Forelimb muscle (tissue), 1 donor: ENCODE results near the gene SPG7. TPM values are rescaled to one million over a fixed set of nuclear protein-coding genes. Genes with fewer than 3 reads are reported as not detected.
"Not testable (repeated sequence)": the region's sequence is repeated elsewhere in the genome, so short reads cannot be mapped to it uniquely, and the experiment has no call there.

Experiments
- DNase-seq: peaks from one replicate; pipeline ENCODE4 v3.0.0-alpha.2; 2013; ENCODE audit warnings: low read depth
- polyA plus RNA-seq: library from polyadenylated mRNA; unstranded; fragments of 120-200 nt; gene quantifications from one replicate; pipeline ENCODE4 v1.2.1, GENCODE V29; 2013; ENCODE audit not compliant: insufficient read length

SPG7 gene
- polyA plus RNA-seq = 67.1 TPM

DNA sequence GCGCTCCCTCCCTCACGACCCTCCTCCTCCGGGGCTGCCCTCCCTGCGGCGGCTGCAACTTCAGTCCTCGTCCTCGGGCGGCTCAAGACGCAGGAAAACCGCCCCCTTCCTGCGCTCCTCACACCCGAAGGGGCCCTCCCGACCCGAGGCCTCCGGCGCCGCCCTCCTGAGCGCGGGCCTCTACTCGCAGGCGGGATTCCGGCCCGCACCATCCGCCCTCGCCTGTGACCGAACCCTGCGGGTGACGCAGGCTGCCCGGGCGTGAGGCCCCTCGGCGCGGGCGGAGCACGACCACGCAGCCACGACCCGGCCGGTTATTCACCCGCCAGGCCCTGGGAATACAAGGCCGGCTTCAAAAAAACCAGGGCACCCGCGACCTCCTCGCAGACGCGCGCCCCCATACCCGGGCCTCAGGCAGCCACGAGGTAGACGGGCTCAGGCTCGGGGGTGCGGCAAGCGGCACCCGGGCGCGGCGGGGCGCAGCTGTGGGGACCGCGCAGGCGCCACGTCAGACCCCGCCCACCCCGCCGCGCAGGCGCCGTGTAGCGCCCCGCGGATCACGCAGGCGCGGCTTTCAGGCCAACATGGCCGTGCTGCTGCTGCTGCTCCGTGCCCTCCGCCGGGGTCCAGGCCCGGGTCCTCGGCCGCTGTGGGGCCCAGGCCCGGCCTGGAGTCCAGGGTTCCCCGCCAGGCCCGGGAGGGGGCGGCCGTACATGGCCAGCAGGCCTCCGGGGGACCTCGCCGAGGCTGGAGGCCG is at the start of gene SPG7:
Gene SPG7 (plus strand): TSS at position 570 of the 757 bp plus-strand sequence. CDS start 15 bp downstream, at position 585.
- DNase-seq = no peak

DNA sequence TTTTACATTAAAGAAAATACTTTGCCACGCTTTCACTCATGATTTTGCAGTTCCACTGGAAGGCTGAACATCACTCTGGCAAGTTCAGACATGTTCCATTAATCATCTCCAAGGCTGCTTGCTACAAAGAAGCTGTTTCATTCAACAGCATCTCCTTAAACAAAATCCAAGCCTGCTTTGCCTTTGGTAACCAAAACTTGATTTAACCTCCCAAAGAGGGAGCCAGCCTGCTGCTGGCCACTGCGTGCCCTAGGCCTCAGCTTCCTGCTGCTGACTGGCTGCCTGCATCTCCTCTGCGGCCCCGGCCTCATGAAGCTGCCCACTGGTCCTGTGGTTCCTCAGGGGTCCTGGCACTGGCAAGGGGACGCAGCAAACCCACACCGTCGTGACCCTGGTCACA is 49.7 kb upstream of the SPG7 start:
- no peak for DNase-seq

DNA sequence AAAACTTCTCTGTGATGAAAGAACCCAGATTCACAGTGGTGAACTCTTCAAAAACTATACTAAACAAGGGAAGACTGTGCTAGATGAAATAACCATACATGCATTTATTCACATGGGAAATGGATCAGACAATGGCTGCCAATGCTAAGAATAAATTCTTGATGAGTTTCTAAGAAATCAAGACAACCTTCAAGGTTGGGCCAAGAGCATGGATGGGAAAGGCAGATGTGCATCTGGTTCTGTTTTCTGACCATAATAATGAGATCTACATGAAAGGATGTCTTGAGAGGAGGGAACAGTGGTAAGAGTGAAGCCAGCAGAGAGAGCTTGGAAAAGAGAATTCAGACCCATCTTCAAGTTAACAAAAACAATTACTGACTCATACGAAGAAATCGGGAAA is 49.2 kb upstream of the SPG7 start:
- DNase-seq = peak; percentile 53

DNA sequence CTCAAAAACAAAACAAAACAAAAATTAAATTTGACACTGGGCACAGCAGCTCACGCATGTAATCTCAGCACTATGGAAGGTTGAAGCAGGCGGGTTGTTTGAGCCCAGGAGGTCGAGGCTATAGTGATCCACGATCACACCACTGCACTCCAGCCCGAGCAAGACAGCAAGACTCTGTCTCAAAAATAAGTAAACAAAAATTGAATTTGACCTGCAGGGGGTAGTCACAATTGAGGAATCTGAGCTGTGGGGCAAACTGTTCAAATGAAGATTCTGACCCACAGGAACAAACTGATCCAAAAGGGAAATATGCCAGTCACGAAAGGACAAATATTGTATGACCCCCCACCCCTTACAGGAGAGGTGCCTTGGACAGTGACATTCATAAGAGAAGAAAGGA is 47.6 kb upstream of the SPG7 start:
- no peak for DNase-seq

DNA sequence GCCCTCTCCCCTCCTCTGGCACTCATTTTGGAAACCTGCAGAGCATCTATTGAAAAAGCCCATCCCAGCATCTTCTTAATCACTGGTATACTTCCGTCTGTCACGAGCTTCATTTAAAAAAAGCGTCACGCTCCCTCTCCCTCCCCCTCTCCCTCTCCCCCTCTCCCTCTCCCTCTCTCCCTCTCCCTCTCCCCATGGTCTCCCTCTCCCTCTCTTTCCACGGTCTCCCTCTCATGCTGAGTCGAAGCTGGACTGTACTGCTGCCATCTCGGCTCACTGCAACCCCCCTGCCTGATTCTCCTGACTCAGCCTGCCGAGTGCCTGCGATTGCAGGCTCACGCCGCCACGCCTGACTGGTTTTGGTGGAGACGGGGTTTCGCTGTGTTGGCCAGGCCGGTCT is 46.3 kb upstream of the SPG7 start:
- not testable (repeated sequence) for DNase-seq

DNA sequence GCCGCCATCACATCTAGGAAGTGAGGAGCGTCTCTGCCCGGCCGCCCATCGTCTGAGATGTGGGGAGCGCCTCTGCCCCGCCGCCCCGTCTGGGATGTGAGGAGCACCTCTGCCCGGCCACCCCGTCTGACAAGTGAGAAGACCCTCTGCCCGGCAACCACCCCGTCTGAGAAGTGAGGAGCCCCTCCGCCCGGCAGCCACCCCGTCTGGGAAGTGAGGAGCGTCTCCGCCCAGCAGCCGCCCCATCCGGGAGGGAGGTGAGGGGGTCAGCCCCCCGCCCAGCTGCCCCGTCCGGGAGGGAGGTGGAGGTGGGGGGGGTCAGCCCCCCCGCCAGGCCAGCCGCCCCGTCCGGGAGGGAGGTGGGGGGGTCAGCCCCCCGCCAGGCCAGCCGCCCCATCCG is 45.6 kb upstream of the SPG7 start:
- not testable (repeated sequence) for DNase-seq

DNA sequence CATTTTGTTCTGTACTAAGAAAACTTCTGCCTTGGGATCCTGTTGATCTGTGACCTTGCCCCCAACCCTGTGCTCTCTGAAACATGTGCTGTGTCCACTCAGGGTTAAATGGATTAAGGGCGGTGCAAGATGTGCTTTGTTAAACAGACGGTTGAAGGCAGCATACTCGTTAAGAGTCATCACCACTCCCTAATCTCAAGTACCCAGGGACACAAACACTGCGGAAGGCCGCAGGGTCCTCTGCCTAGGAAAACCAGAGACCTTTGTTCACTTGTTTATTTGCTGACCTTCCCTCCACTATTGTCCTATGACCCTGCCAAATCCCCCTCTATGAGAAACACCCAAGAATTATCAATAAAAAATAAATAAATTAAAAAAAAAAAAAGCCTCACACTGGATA is 44.9 kb upstream of the SPG7 start:
- DNase-seq = not testable (repeated sequence)

DNA sequence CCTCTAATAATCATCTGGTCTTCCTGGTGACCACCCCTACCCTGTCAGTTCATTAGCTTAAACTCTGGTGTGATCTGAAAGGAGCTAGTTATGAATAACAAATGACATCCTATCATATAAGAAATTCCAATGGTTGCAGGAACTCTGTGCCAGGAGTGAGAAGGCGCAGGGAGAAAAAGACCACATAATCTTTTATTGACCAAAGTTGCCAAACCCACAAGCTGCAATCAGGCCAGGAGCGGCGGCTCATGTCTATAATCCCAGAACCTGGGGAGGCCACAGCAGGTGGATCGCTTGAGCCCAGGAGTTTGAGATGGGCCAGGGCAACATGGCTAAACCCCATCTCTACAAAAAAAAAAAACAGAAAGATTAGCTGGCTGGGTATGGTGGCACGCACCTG is 41.3 kb upstream of the SPG7 start:
- DNase-seq = no peak

DNA sequence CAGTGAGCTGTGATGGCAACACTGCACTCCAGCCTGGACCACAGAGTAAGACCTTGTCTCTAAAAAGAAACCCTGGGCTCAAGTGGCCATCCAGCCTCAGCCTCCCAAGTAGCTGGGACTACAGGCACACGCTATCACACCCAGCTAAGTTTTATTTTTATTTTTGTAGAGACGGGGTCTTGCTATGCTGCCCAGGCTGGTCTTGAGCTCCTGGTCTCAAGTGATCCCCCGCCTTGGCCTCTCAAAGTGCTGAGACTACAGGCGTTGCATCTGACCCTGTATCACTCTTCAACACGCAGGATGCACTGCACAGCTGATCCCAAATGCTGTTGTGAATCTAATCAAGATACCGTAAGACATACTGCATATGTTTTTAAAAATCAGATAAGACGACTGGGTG is 40.8 kb upstream of the SPG7 start:
- DNase-seq = no peak

DNA sequence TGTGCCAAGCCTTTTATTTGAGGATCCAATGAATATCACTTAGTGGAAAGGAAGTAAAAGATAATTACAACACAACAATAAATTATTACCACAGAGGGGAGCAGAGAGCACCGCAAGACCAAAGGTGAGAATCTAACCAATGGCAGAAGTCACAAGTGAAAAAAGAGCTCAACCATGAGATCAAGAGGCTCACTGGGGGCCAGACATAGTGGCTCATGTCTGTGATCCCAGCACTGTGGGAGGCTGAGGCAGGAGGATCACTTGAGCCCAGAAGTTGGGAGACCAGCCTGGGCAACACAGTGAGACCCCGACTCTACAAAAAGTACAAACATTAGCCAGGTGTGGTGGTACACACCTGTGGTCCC is 35.5 kb upstream of the SPG7 start:
- DNase-seq = no peak

DNA sequence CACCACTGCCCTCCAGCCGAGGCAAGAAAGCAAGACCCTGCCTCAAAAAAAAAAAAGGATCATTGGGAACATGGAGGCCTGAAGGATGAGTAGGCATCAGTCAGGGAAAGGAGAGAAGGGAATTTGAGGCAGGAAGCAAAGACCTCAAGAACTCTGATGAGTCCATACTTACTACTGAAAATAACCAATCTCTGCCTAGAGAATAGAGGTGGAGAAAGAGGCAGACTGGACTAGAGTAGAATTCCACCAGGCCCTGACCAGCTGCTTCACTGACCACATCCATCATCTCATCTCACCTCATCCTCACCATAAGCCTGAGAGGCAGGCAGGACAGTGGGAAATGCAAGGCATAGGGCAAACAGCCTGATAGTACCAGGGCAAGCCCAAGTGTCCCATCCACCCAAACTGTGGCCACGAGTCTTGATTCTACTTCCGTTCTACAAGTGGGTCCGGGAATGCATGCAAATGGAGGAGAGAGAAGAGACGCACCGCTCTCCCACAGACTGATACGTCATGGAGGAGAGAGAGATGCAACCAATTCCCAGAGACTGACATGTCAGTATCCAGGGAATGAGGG is 35.0 kb upstream of the SPG7 start:
- DNase-seq = no peak

DNA sequence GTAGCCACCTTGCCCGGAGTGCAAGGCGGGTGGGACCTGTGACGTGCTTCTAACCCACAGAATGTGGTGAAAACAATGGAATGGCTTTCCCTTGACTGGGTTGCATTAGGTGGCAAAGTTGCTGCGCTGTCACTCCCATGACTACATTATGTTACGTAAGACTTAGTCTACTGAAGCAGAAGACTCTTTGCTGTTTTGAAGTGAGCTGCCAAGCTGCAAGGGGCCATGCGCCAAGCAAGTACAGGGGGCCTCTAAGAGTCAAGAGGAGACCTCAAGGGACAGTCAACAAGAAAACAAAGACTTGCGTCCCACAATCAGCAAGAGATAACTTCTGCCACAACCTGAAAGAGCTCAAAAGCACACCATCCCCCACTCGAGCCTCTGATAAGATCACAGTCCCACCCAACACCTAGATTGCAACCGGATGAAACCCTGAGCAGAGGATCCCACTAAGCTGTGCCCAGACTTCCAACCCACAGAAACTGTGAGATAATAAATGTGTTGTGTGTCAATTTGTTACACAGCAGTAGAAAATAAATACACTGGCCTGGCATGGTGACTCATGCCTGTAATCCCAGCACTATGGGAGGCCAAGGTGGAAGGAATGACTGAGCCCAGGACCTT is 34.3 kb upstream of the SPG7 start:
- no peak for DNase-seq

DNA sequence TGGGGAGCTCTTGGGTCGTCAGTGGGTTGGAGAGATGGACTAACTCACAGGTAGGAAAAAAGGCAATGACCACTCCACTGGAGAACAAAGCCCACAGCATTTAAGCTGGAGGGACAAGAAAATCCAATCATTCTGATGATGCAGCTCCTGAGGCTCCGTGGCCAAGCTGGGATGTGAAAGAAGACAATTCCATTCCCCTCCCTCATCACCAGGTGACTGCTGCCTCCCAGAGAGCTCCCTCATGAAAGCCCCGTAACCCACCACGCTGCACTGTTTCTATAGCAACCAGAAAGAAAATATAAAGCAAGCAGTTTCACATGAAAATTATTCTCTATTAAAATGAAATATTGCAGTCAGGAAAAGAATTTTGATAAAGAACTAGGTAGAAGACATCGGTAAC is 33.1 kb upstream of the SPG7 start:
- DNase-seq = no peak

DNA sequence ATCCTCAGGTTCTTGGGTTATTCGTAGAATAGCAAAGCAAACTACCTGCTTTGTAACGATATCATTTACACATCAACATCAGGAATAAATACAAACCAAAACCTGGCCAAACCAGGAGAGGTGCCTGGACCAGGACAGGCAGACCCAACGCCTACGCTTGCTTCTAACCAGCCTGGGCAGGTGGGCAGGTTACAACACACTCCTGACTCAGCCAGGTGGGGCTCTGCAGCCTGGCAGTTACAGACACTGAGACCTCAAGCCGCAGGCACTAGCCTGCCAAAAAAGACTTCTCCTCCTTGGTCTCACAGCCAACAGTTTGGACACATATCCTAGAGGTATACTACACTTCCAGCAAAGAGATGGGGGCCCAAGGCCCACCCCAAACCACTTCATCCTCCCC is 31.8 kb upstream of the SPG7 start:
- no peak for DNase-seq

DNA sequence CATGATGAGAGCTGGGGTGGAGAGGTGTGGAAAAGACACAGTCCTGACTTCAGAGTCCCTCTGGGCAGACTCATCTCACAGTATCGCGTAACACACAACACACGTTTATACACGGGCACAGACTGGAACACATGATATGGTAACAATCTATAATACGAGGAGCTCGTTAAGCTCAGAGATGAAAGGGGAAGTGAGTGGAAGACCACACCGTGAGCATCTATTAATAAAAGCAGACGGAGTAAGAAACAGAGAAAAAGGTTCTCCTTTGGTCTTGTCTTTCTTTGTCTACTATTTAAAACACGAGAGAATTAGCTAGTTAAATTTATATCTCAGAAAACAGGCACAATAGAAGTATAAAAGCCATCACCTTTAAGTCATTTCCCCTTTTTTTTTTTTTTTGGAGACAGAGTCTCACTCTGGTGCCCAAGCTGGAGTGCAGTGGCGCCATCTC is 31.4 kb upstream of the SPG7 start:
- no peak for DNase-seq

DNA sequence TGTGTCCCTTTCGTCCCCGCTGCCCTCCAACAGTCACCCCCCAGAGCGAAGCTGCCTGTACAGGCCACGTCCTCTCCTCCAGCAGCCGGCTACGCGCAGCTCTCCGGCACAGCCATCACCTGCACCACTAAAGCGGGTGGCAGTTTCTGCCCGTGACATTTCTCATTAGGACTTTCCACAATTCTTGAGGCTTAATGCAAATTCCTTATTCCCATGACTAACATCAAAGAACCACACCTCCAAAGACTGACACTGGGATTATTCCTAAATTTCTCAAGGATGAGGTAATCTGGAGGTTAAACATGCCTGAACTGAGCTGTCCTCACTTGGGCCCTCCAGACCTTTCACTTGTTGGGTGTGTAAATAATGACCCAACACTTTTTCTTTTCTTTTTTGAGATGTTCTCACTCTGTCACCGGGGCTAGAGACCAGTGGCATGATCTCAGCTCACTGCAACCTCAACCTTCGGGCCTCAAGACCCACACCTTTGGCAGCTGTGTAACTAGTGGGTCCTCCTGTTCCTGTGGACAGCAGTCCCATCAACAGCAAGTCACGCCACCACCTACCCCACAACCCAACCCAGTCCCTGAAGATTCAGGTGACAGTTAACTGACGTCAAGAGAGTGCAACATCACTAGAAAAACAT is 29.5 kb upstream of the SPG7 start:
- no peak for DNase-seq

DNA sequence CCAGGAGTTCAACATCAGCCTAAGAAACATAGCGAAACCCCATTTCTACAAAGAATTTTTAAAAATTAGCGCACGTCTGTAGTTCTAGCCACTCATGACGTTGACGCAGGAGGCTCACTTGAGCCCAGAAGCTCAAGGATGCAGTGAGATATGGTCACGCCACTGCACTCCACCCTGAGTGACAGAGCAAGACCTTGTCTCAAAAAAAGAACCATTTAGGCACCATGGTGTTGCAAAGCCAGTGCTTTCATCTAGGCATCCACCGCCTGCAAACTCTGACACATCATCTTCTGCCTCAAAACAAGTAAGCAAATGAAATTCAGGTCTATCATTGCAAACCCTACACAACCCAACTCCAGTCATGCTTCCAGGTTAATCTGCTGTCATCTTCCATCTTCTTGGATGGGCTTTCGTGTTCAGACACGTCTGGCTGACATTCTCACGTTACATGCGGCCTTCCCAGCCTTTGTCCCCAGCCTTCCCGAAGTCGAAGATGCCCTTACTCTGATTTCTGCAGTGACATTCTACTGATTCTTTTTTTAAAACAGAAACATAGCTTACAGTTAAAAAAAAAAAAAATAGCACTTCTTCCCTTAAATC is 26.7 kb upstream of the SPG7 start:
- no peak for DNase-seq

DNA sequence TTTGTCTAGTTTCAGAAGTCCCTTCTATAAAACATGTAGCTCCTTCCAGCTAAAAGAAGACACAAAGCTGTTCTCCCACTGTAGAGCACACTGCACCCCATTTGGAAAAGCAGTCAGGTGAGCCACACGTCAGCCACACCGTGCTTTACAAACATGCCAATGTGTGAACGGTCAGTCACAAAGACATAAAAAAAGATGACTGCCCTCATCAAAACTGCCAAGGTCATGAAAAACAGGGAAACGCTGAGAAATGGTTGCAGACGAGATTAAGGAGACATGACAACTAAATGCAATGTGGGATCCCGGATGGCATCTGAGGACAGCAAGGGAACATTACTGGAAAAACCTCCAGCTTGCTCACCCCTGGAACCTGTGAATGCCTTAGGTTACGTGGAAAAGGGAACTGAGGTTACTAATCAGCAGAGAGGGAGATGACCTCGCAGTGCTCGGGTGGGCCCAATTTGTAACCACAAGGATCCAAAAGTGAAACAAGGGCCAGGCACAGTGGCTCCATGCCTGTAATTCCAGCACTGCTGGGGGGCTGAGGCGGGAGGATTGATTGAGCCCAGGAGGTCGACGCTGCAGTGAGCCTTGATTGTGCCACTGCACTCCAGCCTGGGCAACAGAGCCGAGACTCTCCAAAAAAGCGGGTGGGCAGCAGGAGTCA is 25.9 kb upstream of the SPG7 start:
- DNase-seq = no peak

DNA sequence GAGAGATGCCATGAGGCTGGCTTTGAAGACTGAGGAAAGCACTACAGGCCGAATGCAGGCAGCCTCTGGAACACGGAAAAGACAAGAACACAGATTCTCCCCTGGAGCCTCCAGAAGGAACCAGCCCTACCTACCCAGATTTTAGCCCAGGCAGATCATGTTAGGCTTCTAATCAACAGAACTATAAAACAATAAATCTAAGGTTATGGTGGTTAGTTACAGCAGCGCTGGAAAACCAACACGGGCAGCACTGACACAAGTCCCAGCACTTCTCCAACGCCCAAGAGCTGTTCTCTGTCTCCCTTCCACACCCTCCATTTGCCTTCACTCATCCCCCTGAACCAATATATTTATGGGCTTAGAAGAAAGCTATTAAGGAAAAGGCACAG is 25.4 kb upstream of the SPG7 start:
- no peak for DNase-seq

DNA sequence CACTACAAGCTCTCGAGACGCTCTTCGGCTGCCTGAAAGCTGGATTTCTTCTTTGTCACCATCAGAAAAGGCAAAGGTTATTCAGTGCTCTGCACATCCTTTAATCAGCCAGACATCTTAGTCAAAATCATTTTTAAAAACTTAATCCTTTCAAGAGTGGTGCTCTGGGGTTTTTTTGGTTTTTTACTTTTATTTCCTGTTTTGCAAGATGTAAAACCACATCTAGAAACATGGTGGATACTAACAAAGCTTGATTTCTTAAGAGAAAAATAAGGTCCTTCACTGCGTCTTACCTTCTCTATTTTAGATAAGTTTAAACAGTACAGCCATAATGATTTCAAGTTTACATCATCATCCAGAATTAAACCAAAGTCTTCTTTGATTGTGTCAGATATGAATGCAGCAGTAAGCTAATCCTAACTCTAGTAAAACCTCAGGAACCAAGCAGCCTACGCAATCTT is 24.1 kb upstream of the SPG7 start:
- no peak for DNase-seq

DNA sequence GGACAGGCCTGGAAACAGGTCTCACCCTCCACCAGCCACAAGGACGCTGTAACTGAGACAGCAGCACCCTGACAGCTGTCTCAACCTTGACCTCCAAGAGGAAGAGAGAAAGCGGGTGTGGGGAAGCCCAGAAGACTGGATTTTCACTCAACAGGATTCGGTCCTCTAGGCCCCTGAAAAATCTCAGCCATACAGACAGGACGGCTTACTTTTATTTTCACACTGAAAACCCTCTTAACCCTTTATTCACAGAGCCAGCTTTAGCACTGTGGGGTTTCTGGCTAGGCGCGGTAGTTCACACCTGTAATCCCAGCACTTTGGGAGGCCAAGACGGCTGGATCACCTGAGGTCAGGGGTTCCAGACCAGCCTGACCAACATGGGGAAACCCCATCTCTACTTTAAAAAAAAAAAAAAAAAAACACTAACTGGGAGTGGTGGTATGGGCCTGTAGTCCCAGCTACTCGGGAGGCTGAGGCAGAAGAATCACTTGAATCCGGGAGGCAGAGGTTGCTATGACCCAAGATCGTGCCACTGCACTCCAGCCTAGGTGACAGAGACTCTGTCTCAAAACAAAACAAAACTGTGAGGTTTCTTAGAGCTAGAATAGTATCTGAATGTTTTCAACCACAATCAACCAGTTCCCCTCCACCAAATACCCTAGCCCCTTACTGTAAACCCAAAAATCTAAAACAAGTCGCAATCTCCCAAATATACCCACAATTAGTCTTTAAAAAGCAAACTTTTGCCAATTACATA is 23.1 kb upstream of the SPG7 start:
- no peak for DNase-seq
